ENCODE data around the gene P2RY8. TPM values are rescaled to one million over a fixed set of nuclear protein-coding genes. Genes with fewer than 3 reads are reported as not detected.
"Not testable (repeated sequence)": the region's sequence is repeated elsewhere in the genome, so short reads cannot be mapped to it uniquely, and the experiment has no call there.

P2RY8 gene
- total RNA-seq, 1 experiment from 2014 or later: not detected

DNA sequence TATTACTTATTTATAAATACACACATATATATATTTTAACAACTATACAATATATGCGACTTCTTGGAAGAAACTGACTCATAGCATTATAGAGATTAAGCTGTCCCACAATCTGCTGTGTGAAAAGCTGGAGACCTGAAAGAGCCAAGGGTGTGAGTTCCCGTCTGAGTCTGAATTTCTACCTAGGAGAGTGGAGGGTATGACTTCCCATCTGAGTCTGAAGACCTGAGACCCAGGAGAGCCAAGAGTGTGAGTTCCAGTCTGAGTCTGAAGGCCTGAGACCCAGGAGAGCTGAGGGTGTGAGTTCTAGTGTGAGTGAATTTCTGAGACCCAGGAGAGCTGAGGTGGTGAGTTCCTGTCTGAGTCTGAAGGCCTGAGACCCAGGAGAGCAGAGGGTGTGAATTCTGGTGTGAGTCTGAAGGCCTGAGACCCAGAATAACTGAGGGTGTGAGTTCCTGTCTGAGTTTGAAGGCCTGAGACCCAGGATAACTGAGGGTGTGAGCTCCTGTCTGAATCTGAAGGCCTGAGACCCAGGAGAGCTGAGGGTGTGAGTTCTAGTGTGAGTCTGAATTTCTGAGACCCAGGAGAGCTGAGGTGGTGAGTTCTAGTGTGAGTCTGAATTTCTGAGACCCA is 8.9 kb upstream of the P2RY8 start:
- DNase-seq (ENCODE audit: extremely low read depth, low read depth): no peak

DNA sequence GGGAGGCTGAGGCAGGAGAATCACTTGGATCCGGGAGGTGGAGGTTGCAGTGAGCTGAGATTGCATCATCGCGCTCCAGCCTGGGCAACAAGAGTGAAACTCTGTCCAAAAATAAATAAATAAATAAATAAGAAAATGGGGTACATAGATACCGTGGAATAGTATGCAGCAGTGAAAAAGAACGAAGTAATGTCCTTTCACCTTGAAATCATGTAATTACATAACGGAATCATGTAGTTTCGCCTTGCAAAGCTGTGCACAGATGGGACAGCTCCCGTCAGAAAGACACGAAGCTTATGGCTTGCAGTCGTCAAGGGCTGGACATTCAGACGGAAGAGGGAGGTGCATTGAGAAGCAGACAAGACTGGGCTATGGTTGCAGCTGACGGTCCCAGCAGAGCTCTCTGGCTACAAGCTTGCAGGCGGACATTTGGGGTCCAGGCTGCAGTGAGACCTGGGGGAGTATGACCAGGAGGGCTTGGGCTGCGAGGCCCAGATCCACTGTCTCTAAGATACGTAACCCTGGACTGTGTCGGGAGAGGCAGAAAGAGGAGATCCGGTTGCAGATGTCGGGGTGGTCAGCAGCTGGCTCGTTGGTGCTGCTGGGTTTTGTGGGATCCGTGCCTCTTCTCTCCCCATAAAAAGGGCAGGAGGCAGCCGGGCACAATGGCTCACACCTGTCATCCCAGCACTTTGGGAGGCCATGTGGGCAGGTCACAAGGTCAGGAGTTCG is 6.2 kb upstream of the P2RY8 start:
- DNase-seq (ENCODE audit: extremely low read depth, low read depth): no peak

DNA sequence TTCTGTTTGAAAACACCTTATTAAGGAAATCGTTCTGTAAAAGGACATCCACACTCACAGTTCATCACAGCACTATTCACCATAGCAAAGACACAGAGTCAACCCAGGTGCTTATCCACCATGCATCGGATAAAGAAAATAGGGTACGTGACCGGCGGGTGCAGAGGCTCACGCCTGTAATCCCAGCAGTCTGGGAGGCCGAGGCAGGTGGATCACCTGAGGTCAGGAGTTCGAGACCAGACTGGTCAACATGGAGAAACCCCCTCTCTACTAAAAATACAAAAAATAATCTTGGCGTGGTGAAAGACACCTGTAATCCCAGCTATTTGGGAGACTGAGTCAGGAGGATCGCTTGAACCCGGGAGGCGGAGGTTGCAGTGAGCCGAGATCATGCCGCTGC is 2.2 kb upstream of the P2RY8 start:
- not testable (repeated sequence) for DNase-seq (ENCODE audit: extremely low read depth, low read depth)

DNA sequence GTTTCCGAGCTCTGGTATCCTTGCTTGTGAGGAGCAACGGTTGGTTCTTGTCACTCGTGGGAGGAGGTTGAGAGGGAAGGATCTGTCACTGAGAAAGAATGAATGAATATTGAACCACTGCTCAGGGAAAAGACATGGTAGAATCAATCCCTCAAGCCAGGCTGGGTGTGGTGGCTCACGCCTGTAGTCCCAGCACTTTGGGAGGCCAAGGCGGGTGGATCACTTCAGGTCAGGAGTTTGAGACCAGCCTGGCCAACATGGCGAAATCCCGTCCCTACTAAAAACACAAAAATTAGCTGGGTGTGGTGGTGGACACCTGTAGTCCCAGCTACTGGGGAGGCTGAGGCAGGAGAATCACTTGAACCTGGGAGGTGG is 718 bp upstream of the P2RY8 start:
- DNase-seq (ENCODE audit: extremely low read depth, low read depth): not testable (repeated sequence)

DNA sequence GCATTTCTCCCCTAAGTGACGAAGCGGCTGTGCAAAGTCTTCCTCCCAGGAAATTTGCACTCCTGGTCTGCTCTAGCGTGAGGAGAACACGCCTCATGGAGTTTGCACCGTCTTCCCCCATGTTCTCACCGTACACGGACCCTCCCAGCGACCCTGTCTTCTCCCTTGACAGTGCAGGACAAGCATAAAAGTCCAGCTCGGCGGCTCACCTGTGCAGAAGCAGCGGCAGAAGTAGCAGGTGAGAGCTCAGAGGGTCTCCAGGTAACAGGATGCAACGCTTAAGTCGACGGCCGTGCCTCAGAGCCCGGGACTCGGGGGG is 314 bp downstream of the P2RY8 start:
- DNase-seq (ENCODE audit: extremely low read depth, low read depth): no peak

DNA sequence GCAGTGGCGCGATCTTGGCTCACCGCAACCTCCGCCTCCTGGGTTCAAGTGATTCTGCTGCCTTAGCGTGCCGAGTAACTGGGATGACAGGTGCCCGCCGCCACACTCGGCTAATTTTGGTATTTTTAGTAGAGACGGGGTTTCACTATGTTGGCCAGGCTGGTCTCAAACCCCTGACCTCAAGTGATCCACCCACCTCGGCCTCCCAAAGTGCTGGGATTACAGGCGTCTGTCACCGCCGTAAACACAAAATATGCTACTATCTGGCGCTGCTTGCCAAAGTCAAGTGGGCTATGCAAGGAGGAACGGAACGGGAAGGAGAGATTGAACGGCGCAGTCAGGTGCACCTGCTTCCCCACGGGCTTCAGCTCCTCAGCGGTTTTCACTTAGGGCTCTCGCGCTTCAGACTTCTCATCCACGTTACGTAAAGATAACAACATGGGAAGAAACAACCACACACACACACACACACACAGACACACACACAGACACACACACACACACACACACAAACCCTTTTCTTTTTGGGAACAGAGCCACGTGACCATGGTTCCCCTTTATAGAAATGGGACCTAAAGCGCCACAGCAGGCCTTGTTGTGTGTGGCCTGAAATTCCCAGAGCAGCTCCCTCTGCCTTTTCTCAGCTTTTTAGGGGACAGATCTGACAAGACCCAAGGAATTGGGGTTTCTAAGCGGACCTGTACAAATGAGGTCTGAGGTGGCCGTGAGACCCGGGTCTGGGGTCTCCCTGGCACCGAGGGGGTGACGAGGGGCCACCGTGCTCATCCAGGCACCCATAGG is 1.5 kb downstream of the P2RY8 start:
- DNase-seq (ENCODE audit: extremely low read depth, low read depth): no peak

DNA sequence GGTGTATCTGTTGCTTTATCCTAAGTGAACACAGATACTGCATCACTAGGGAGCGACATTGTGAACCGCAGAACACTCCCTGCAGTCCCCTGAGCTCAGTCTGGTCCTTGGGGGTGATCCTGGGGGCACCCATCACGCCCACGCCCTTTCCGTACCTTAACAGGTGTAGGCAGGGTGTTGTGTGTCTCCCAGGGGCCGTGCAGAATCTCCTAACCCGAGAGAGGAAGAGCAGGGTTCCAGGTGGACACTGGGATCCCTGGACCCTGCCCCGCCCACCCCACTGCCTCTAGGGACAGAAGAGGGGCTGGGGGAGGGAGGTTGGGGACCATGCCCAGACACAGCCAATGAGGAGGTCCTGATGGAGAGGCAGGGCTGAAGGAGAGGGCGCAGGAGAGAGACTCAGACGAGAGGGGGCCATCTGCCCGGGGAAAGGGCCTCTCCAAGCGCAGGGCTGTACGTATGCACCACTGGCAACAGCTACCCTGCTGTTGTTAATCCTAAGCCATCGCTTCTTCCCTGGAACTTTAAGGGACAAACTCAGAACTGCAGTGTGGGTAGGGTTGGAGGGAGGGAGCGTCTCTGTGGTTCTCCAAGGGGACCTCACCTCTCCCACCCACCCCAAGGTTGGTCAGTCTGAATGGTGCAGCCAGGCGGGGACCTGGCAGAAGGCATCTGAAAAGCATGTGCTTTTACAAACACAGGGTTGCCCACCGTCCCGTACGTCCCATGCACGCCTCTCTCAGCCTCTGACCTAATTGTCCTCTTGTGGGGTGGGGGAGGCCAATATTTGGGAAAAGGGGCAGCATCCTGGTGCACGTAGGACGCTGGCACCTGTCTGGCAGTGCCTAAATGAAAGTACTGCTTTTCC is 2.5 kb downstream of the P2RY8 start:
- no peak for DNase-seq (ENCODE audit: extremely low read depth, low read depth)

DNA sequence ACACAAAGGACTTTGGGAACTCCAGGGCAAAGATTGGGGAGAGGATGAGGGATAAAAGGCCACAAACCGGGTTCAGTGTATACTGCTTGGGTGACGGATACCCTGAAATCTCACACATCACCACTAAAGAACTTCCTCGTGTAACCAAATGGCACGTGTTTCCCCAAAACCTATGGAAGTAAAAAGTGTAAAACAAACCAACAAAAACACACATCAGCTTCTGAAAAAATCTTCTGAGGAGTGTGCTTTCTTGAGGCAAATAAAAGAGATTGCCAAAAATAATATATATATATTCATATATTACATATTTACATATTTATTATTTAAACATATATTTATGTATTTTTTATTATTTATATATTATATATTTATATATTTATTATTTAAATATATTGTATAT is 3.9 kb downstream of the P2RY8 start:
- DNase-seq (ENCODE audit: extremely low read depth, low read depth): no peak

DNA sequence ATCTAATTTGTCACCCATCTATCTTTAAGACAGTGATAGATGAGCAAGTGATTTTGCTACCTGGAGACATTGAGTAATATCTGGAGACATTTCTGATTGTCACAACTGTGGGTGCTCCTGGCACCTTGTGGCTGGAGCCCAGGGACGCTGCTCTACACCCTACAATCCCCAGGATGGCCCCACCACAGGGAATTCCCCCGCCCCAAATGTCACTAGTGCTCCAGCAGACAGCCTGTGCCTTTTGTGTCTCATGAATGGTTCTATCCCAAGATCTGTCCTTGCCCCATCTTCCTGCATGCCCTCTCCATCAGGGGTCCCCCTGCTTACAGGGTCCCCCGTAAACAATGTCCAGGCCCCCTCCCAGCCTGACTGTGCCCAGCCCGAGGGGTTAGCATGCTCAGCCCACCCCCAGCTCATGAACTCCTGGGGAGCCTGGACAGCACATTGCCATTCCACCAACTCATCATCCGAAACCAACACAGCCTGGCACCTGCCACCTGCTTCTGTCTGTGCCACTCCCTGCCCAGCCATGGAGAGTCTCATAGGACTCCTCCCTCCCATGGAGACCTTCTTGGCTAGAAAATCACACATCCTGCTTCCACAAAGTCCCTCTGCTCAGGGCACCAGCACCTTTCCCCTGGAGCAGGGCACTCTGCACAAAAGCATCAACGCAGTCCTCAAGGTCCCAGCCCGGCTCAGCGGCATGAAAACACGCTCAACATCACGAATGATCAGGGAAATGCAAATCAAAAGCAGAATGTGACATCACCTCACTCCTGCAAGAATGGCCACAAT is 5.7 kb downstream of the P2RY8 start:
- DNase-seq (ENCODE audit: extremely low read depth, low read depth): no peak

DNA sequence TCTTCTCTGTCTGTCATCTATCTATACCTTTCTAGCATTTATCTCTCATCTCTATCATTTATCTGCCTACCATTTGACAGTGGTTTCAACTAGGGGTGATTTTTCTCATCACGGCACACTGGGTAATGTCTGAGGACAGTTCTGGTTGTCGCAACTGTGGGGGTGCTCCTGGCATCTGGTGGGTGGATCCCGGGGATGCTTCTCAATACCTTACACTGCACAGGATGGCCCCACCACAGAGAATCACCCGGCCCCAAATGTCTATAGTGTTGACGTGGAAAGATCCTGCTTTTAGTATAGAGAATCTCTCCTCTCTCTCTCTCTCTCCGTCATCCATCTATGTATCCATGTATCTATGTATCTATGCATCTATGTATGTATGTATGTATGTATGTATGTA is 7.2 kb downstream of the P2RY8 start:
- DNase-seq (ENCODE audit: extremely low read depth, low read depth): no peak

DNA sequence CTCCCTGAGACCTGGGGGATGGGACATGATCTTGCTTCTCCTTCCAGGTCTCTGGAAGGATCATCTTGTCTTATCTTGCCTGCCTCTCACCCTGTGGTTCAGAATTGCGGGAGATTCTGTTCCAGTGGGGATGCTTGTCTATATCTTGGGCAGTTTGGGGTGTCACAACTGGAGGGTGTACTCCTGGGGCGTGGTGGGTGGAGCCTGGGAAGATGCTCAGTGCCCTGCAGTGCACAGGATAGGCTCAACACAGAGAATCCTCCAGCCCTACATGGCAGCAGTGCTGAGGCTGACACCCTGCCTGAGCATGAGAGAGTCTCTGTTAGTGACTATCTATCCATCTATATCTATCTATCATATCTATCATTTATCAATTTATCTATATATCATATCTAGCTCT is 7.7 kb downstream of the P2RY8 start:
- DNase-seq (ENCODE audit: extremely low read depth, low read depth): no peak

DNA sequence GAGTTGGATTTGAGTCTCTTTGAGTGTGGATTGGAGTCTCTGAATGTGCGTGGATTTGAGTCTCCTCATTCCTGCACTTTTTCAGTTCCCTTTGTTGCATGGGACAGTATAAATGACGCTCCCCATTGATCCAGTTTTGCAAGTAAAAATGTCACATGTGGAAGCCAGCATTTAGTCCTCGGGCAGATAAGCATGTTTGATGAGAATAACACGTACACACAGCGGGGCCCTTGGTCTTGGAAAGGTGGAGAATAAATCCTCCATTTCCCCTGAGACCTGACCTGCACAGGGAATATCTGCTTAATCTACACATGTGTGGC is 8.1 kb downstream of the P2RY8 start:
- no peak for DNase-seq (ENCODE audit: extremely low read depth, low read depth)

DNA sequence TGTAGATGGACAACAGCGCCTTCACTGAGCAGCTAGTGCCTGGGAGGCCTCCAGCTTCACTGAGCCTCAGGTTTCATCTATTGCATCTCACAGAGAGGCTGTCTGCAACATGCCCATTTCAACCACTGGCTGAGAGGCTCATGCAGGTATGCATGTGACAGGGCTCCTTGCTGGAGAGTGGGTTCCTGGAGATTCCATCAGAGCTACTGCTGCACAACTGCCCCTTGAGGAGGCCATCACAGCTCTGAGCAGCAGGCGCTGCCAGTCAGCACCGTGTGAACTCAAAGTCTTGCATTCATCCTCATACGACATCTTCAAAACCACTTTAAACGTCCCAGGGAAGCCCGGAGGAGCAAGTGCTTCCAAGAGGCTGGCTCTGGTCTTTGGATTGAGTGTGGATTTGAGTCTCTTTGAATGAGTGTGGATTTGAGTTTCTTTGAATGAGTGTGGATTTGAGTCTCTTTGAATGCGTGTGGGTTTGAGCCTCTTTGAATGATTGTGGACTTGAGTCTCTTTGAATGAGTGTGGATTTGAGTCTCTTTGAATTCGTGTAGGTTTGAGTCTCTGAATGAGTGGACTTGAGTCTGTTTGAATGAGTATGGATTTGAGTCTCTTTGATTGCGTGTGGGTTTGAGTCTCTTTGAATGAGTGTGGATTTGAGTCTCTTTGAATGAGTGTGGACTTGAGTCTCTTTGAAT is 8.7 kb downstream of the P2RY8 start:
- no peak for DNase-seq (ENCODE audit: extremely low read depth, low read depth)

DNA sequence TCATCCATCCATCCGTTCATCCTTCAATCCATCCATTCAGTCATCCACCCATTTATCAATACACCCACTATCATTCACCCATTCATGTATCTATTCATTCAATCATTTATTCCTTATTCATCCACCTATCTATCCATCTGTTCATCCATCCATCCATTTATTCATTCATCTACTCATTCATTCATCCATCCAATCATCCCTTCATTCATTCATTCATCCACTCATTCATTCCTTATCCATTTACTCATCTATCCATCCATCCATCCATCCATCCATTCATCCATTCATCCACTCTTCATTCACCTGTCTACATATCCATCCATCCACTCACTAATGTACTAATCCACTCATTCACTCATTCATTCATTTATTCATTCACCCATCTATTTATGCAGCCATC is 9.5 kb downstream of the P2RY8 start:
- DNase-seq (ENCODE audit: extremely low read depth, low read depth): no peak

DNA sequence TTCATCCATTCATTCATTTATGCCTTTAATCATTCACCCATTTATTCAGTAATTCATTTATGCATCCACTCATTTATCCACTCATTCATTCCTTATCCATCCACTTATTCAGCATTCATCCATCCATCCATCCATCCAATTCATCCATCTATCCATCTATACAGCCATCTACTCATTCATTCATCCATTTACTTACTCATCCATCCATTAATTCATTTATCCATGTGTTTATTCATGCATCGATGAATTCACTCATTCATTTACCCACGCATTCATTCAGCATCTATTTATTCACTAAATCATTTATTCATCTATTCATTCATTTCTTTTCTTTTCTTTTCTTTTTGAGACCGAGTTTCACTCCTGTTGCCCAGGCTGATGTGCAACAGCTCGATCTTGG is 10.4 kb downstream of the P2RY8 start:
- no peak for DNase-seq (ENCODE audit: extremely low read depth, low read depth)

DNA sequence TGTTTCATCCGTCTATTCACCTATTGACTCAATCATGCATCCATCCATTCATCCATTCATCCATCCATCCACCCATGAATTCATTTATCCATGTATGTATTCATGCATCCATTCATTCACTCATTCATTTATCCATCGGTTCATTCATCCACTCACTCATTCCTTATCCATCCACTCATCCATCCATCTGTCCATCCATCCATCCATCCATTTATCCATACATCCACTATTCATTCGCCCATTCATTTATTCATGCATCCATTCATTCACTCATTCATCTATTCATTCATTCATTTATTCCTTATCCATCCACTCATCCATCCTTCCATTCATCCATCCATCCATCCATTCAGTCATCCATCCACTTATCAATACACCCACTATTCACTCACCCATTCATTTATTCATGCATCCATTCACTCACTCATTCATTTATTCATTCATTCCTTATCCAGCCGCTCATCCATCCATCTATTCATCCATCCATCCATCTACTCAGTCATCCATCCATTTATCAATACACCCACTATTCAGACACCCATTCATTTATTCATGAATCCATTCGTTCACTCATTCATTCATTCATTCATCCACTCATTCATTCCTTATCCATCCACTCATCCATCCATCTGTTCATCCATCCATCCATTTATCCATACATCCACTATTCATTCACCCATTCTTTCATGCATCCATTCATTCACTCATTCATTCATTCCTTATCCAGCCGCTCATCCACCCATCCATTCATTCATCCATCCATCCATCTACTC is 11.2 kb downstream of the P2RY8 start:
- DNase-seq (ENCODE audit: extremely low read depth, low read depth): no peak

DNA sequence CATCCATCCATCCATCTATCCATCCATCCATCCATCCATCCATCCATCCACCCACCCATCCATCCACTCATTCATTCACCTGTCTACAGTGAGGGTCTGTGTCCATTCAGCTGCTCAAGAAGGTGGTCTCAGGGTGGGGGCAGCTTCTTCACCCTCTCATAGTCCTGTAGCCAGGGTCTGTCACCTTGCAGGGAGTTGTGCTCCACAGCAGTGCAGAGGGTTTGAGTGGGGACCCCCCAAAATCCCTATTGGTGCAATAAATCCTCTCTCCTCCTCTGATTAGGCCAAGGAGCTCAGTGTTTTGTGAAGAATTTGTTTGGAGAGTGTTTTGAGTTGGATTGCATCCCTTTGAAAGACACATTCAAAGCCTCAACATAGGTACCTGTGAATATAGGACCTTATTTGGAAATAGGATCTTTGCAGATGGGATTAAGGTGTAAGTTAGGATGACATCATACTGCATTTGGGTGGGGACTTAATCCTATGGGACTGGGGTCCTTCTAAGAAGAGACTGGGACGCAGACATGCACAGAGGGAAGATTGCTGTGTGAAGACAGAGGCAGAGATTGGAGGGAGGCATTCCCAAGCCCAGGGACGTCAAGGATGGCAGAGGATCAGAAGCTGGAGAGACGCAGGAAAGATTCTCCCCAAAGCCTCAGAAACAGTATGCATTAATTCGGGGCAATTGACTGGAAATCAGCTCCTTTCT is 12.0 kb downstream of the P2RY8 start:
- no peak for DNase-seq (ENCODE audit: extremely low read depth, low read depth)

DNA sequence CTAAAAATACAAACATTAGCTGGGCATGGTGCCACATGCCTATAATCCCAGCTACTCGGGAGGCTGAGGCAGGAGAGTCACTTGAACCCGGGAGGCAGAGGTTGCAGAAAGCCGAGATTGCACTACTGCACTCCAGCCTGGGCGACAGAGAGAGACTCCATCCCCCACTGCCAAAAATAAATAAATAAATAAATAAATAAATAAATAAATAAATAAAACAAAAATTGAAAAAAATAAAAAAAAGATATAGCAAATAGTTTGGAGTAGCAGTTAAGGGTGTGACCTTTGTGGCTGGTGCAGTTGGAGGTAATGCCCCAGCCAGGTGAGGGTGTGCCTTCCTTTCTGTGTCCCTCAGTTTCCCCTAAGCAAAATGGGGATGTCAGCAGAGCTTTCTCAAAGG is 14.1 kb downstream of the P2RY8 start:
- not testable (repeated sequence) for DNase-seq (ENCODE audit: extremely low read depth, low read depth)
